Measurements from ENCODE around the gene XXYLT1.
A peak's percentile ranks its signal among the peaks of the same experiment; 100 is the strongest.
"Not testable (repeated sequence)": the region's sequence is repeated elsewhere in the genome, so short reads cannot be mapped to it uniquely, and the experiment has no call there.

The XXYLT1 gene

GRCh38 chr3:195250473-195251251, 20.3 kb downstream of the XXYLT1 start:
- DNase-seq (ENCODE audit: low spot score) = no peak

- DNase-seq (ENCODE audit: low spot score) = no peak
Observed at GRCh38 chr3:195249858-195250464, 21.0 kb downstream of the XXYLT1 start.

- DNase-seq (ENCODE audit: low spot score) = no peak
Observed at GRCh38 chr3:195249057-195249770, 21.7 kb downstream of the XXYLT1 start.

- DNase-seq (ENCODE audit: low spot score) = no peak
Observed at GRCh38 chr3:195248281-195248680, 22.7 kb downstream of the XXYLT1 start.

- DNase-seq (ENCODE audit: low spot score) = no peak
Observed at GRCh38 chr3:195247863-195248189, 23.1 kb downstream of the XXYLT1 start.

- no peak for DNase-seq (ENCODE audit: low spot score)
Observed at GRCh38 chr3:195247086-195247862, 23.7 kb downstream of the XXYLT1 start.

- DNase-seq (ENCODE audit: low spot score) = no peak
Observed at GRCh38 chr3:195246581-195246995, 24.4 kb downstream of the XXYLT1 start.

GRCh38 chr3:195245531-195245951, 25.4 kb downstream of the XXYLT1 start:
- no peak for DNase-seq (ENCODE audit: low spot score)

GRCh38 chr3:195241592-195242355, 29.2 kb downstream of the XXYLT1 start:
- DNase-seq (ENCODE audit: low spot score) = no peak

GRCh38 chr3:195240939-195241338, 30.0 kb downstream of the XXYLT1 start:
- DNase-seq (ENCODE audit: low spot score) = no peak

- DNase-seq (ENCODE audit: low spot score) = no peak
Observed at GRCh38 chr3:195240171-195240701, 30.7 kb downstream of the XXYLT1 start.

GRCh38 chr3:195239121-195239520, 31.8 kb downstream of the XXYLT1 start:
- no peak for DNase-seq (ENCODE audit: low spot score)

GRCh38 chr3:195238586-195239118, 32.3 kb downstream of the XXYLT1 start:
- DNase-seq (ENCODE audit: low spot score) = peak; percentile 47

- DNase-seq (ENCODE audit: low spot score) = no peak
Observed at GRCh38 chr3:195238081-195238571, 32.8 kb downstream of the XXYLT1 start.

- DNase-seq (ENCODE audit: low spot score) = no peak
Observed at GRCh38 chr3:195236801-195237570, 34.0 kb downstream of the XXYLT1 start.

GRCh38 chr3:195236076-195236798, 34.7 kb downstream of the XXYLT1 start:
- DNase-seq (ENCODE audit: low spot score) = no peak

GRCh38 chr3:195230244-195230643, 40.7 kb downstream of the XXYLT1 start:
- no peak for DNase-seq (ENCODE audit: low spot score)

GRCh38 chr3:195228886-195229285, 42.1 kb downstream of the XXYLT1 start:
- DNase-seq (ENCODE audit: low spot score) = not testable (repeated sequence)

GRCh38 chr3:195227871-195228270, 43.1 kb downstream of the XXYLT1 start:
- no peak for DNase-seq (ENCODE audit: low spot score)

Measured in GM03348 (cell line).